K562 (cell line): ENCODE data around the gene PMP22. TPM values are rescaled to one million over a fixed set of nuclear protein-coding genes. Genes with fewer than 3 reads are reported as not detected.
A peak's percentile ranks its signal among the peaks of the same experiment; 100 is the strongest.

Experiments
- ATAC-seq: fragments of 200-7000 bp; cut with Tn5 transposase; 3 replicates; pipeline ENCODE4 v1.9.1; 2020; ENCODE audit warnings: moderate library complexity
- BruUV-seq: library from RNA; stranded (reverse); fragments of 400-500 nt; replicated peaks from 2 replicates; lab custom pipeline; 2021; lab: Mats Ljungman, UMichigan
- CTCF ChIA-PET: fragments of 300-600 bp; formaldehyde crosslinking; extraction: SDS; loops from one replicate; lab custom pipeline; 2021; ENCODE audit warnings: low intra/inter-chr PET ratio; lab: Yijun Ruan, JAX
- POLR2A ChIA-PET: fragments of 300-600, 350-650 bp; sonication (Branson Sonifier 250); formaldehyde crosslinking; extraction: SDS; loops from one replicate; lab custom pipeline; 2021; ENCODE audit warnings: antibody characterized with exemption, inconsistent platforms; lab: Yijun Ruan, JAX
- DNase-seq, 4 experiments: peaks; one replicate each; pipeline versions ENCODE4 v3.0.0 to v3.0.0-alpha.2; 2011 to 2018; ENCODE audit warnings: low spot score in 3 of 4, mixed read lengths in 3 of 4; ENCODE audit errors: extremely low read depth in 1 of 4
- FAIRE-seq: peaks from 2 replicates; lab custom pipeline; 2011; peaks lifted over from hg19 to GRCh38; lab: Jason Lieb, UNC
- H2AFZ ChIP-seq: 2 replicates; pipeline ENCODE4 v1.6.0; 2011; ENCODE audit warnings: low read depth, low read length, control low read depth, inconsistent platforms
- H3K27ac ChIP-seq: fragments of 200-600 bp; 3 replicates; pipeline ENCODE4 v1.8.0; 2011; ENCODE audit warnings: low read depth, mild to moderate bottlenecking, control low read depth, inconsistent platforms, low read length, moderate library complexity, mixed read lengths; ENCODE audit errors: extremely low read depth
- H3K27me3 ChIP-seq, 2 experiments: fragments of 300-600 bp in 1 of 2; 2 replicates in 1 of 2; 3 replicates in 1 of 2; pipeline versions ENCODE4 v1.6.0 to v1.8.0; 2011; ENCODE audit warnings: inconsistent platforms in 2 of 2, low read length in 2 of 2, mild to moderate bottlenecking in 1 of 2, mixed read lengths in 1 of 2, moderate library complexity in 1 of 2; ENCODE audit not compliant: control insufficient read depth in 2 of 2, insufficient read depth in 2 of 2
- H3K36me3 ChIP-seq: fragments of 300-600 bp; 3 replicates; pipeline ENCODE4 v1.8.0; 2011; ENCODE audit warnings: mild to moderate bottlenecking, low read length, inconsistent platforms; ENCODE audit not compliant: control insufficient read depth, insufficient read depth
- H3K4me1 ChIP-seq, 2 experiments: fragments of 200-600 bp in 1 of 2; replicated peaks in 1 of 2; 2 replicates in 1 of 2; 3 replicates in 1 of 2; pipeline versions ENCODE4 v1.5.1 to v1.8.0; 2011; ENCODE audit warnings: inconsistent platforms in 2 of 2, low read length in 2 of 2, mild to moderate bottlenecking in 1 of 2, mixed read lengths in 1 of 2, moderate library complexity in 1 of 2; ENCODE audit not compliant: control insufficient read depth in 2 of 2, insufficient read depth in 2 of 2
- H3K4me2 ChIP-seq: 2 replicates; pipeline ENCODE4 v1.6.1; 2011; ENCODE audit warnings: low read length, control low read depth, inconsistent platforms, mixed read lengths; ENCODE audit not compliant: insufficient read depth
- H3K4me3 ChIP-seq: fragments of 200-600 bp; sonication (generic), shearing (Covaris generic); 2 replicates; pipeline ENCODE4 v1.5.1; 2016; ENCODE audit warnings: control low read depth, inconsistent platforms
- H3K79me2 ChIP-seq: fragments of 200-600 bp; 3 replicates; pipeline ENCODE4 v1.8.0; 2011; ENCODE audit warnings: low read length, inconsistent platforms; ENCODE audit not compliant: control insufficient read depth, insufficient read depth
- H3K9ac ChIP-seq, 2 experiments: 2 replicates each; pipeline versions ENCODE4 v1.6.0 to v1.6.1; 2011; ENCODE audit warnings: low read depth in 2 of 2, low read length in 2 of 2, control low read depth in 1 of 2, inconsistent platforms in 1 of 2, mild to moderate bottlenecking in 1 of 2, mixed read lengths in 1 of 2; ENCODE audit not compliant: insufficient read depth in 1 of 2
- H3K9me1 ChIP-seq: one replicate; pipeline ENCODE4 v1.6.0; 2011; ENCODE audit warnings: inconsistent platforms, mild to moderate bottlenecking, low read length, moderate library complexity; ENCODE audit not compliant: control insufficient read depth, insufficient read depth
- H3K9me3 ChIP-seq: replicated peaks from 2 replicates; pipeline ENCODE4 v1.5.1; 2011; ENCODE audit warnings: low read depth, low read length, inconsistent platforms; ENCODE audit not compliant: control insufficient read depth, insufficient read depth
- H4K20me1 ChIP-seq: replicated peaks from 2 replicates; pipeline ENCODE4 v1.6.1; 2011; ENCODE audit warnings: low read length, inconsistent platforms, mixed read lengths; ENCODE audit not compliant: control insufficient read depth, insufficient read depth
- C11orf30 ChIP-seq: fragments of 450-650 bp; IDR thresholded peaks from 2 replicates; pipeline ENCODE4 v1.6.1; 2016; ENCODE audit warnings: low read depth, mild to moderate bottlenecking
- CTCF ChIP-seq, 3 experiments: IDR thresholded peaks in 2 of 3; conservative IDR thresholded peaks in 1 of 3; 2 replicates each; pipeline ENCODE4 v1.5.1; 2011 to 2012; ENCODE audit warnings: low read length in 3 of 3, mild to moderate bottlenecking in 3 of 3, control low read depth in 2 of 3, improper control_type of control experiment in 1 of 3, inconsistent platforms in 1 of 3, low read depth in 1 of 3, mixed read lengths in 1 of 3, moderate library complexity in 1 of 3; ENCODE audit not compliant: insufficient read depth in 2 of 3
- FOSL1 ChIP-seq: fragments of 200-800 bp; sonication (Bioruptor generic); conservative IDR thresholded peaks from 2 replicates; pipeline ENCODE4 v1.6.1; 2016; ENCODE audit warnings: missing genetic modification characterization, missing compliant biosample characterization
- HNRNPUL1 ChIP-seq: fragments of 200-400 bp; formaldehyde crosslinking; IDR thresholded peaks from 2 replicates; pipeline ENCODE4 v1.6.1; 2017; ENCODE audit warnings: low read length
- MAFG ChIP-seq: fragments of 450-650 bp; conservative IDR thresholded peaks from 2 replicates; pipeline ENCODE4 v1.6.1; 2016; ENCODE audit warnings: missing genetic modification characterization, missing compliant biosample characterization
- USF2 ChIP-seq: sonication (generic); formaldehyde crosslinking; IDR thresholded peaks from 2 replicates; pipeline ENCODE4 v1.5.0; 2020; ENCODE audit warnings: missing genetic modification reagents
- ZNF316 ChIP-seq: fragments of 450-650 bp; IDR thresholded peaks from 2 replicates; pipeline ENCODE4 v1.6.1; 2016
- ZNF436 ChIP-seq: fragments of 250-450, 450-650 bp; sonication (Bioruptor Pico); formaldehyde crosslinking; IDR thresholded peaks from 2 replicates; pipeline ENCODE4 v1.7.0; 2020; ENCODE audit warnings: mild to moderate bottlenecking
- WGBS: fragments of 100-300 bp; shearing (Covaris generic); methylation state at CpG from one replicate; pipeline ENCODE4 v1.1.6; 2016; ENCODE audit warnings: low coverage, mixed read lengths; ENCODE audit not compliant: insufficient coverage; ENCODE audit errors: missing lambda C conversion rate; 5-methylcytosine and 5-hydroxymethylcytosine counted together
- in situ Hi-C: fragments of 300-500 bp; cut with MboI; formaldehyde crosslinking; loops from 4 replicates; pipeline ENCODE4 v1.15.0; 2018; ENCODE audit warnings: inconsistent platforms, mixed read lengths
- intact Hi-C: fragments of 100-400 bp; cut with micrococcal nuclease; formaldehyde crosslinking; loops from 2 replicates; pipeline ENCODE4 v1.14.2; 2022
- polyA plus RNA-seq, 8 experiments: library from polyadenylated mRNA; depleted of rRNA in 4 of 8; stranded (reverse) in 5 of 8; unstranded in 3 of 8; fragments of >200 nt; fragmentation: Nextera tagmentation in 2 of 8; fragmentation: Illumina TruSeq in 1 of 8; extraction: Ambion mirVana in 2 of 8; extraction: Trizol in 1 of 8; gene quantifications; 2 replicates each; pipeline versions ENCODE4 v1.2.1 to v1.2.3, GENCODE V29; 2011 to 2014; ENCODE audit warnings: inconsistent platforms in 1 of 8, missing spikeins in 1 of 8
- total RNA-seq, 7 experiments: library from RNA; depleted of rRNA in 6 of 7; stranded (reverse); fragments of >200 nt in 6 of 7; fragmentation: Illumina TruSeq in 2 of 7; extraction: Trizol in 2 of 7; gene quantifications; 2 replicates each; pipeline versions ENCODE4 v1.2.1 to v1.2.3, GENCODE V29; 2011 to 2021; ENCODE audit warnings: low replicate concordance in 1 of 7
- TF ChIP-seq, protein P1 (sequence below): sonication (generic); formaldehyde crosslinking; IDR thresholded peaks from 2 replicates; pipeline ENCODE4 v1.8.0; 2022; ENCODE audit warnings: mild to moderate bottlenecking, missing genetic modification reagents

The PMP22 gene
- total and polyA plus RNA-seq, 9 of the 15 experiments (the other 6 are each of a cell fraction or from before 2014, with no cell fraction given) = 12.6 to 62.3 (median 25.8) TPM

DNA sequence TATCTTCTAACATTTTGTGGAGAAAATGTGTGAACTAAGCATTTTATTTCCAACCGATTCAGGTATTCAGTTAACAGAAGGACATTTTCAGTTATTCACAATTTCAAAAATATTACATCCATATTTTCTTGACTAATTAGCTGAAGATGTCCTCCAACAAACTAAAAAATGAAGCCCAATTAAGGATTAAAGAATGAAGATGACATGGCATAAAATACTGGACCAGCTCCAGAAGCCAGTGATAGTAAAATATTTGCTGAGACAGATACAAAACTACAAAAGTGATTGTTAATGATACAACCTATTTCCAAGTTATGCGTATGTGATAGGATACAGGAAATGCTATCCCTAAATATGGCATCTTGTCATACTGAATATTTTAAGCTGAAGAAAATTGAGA, 48.6 kb downstream of the PMP22 start:
- no peak overlapping the region for H3K27ac ChIP-seq
- DNase-seq (no peak), FAIRE-seq (no peak), ATAC-seq (no peak)
- H3K4me2 ChIP-seq = no peak overlapping the region
- intact Hi-C loops = no loop called here
- BruUV-seq = no TSS peak
- in situ Hi-C loops = no loop called here
- H3K9me3 ChIP-seq = no peaks in the 10 kb centered on the region
- H3K4me3 ChIP-seq = no peak overlapping the region
- no peaks in the 10 kb centered on the region for H3K4me1 ChIP-seq
- WGBS = 72% methylated on average over 2 of the region's 2 CpGs
- no peak overlapping the region for H2AFZ ChIP-seq
- no peaks in the 10 kb centered on the region for H3K79me2 ChIP-seq
- H3K27me3 ChIP-seq = no peaks in the 10 kb centered on the region
- H4K20me1 ChIP-seq = no peaks in the 10 kb centered on the region
- no peak overlapping the region for H3K9ac ChIP-seq
- ChIA-PET CTCF (no interaction called here), POLR2A (no interaction called here)
- H3K9me1 ChIP-seq = no peaks in the 10 kb centered on the region
- TF ChIP-seq C11orf30 (0 out of 2 replicates have a peak, but pooled peaks have one; percentile 9), MAFG (tag) (peak; percentile 54; the same call in 1 of the 2 replicates), HNRNPUL1 (no peak), ZNF316 (peak; percentile 67)
- H3K36me3 ChIP-seq = no peaks in the 10 kb centered on the region

GRCh38 chr17:15213381-15214087, 51.6 kb downstream of the PMP22 start:
- ChIA-PET CTCF (interaction anchor here (0.6 to 1.1 kb wide), 2 partner anchors 278 to 919 kb away, joined by 3 read pairs; no protein-coding TSS in a partner anchor), POLR2A (no interaction called here)
- Histone ChIP-seq H3K9me1 (no peaks in the 10 kb centered on the region), H3K27ac (no peak overlapping the region), H3K9ac (no peak overlapping the region), H3K9me3 (no peaks in the 10 kb centered on the region), H3K79me2 (no peaks in the 10 kb centered on the region), H3K4me2 (no peak overlapping the region), H3K4me1 (no peaks in the 10 kb centered on the region), H2AFZ (no peak overlapping the region), H3K27me3 (no peaks in the 10 kb centered on the region), H3K36me3 (no peaks in the 10 kb centered on the region), H4K20me1 (no peaks in the 10 kb centered on the region), H3K4me3 (no peak overlapping the region)
- DNase-seq = peak in 2 of 4 experiments; percentile 30 to 65
- ATAC-seq = no peak
- no TSS peak for BruUV-seq
- no peak for FAIRE-seq
- 54% methylated on average over 3 of the region's 5 CpGs for WGBS
- in situ Hi-C loops = no loop called here
- intact Hi-C loops = loop anchor here (5.0 kb wide), 1 partner anchor 41 kb away; no protein-coding TSS in a partner anchor
- TF ChIP-seq FOSL1 (no peak), ZNF436 (CRISPR knock-in tag) (no peak), CTCF (IDR thresholded peaks at IDR 0.05 in 2 of 3, conservative IDR thresholded peaks at IDR 0.05 in 1 of 3; ENCODE audit: insufficient read depth in 2 of 3, low read depth in 1 of 3, low read length in 3 of 3) (peak; percentile 31 to 64 (median 42); a peak in 4 of 6 replicates), USF2 (CRISPR knock-in tag) (no peak)
- TF ChIP-seq, protein P1, sequence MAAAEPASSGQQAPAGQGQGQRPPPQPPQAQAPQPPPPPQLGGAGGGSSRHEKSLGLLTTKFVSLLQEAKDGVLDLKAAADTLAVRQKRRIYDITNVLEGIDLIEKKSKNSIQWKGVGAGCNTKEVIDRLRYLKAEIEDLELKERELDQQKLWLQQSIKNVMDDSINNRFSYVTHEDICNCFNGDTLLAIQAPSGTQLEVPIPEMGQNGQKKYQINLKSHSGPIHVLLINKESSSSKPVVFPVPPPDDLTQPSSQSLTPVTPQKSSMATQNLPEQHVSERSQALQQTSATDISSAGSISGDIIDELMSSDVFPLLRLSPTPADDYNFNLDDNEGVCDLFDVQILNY (CRISPR knock-in tag) = no peak
